GM10266 (cell line): ENCODE data around the gene CAMTA1.

Experiments used
- DNase-seq: peaks from one replicate; pipeline ENCODE4 v3.0.0; 2012; ENCODE audit errors: extremely low spot score
- TF ChIP-seq, protein P1 (sequence below): IDR thresholded peaks from 2 replicates; pipeline ENCODE4 v1.5.1; 2012; ENCODE audit warnings: mild to moderate bottlenecking, low read depth; ENCODE audit not compliant: control insufficient read depth, insufficient read depth; ENCODE audit errors: missing control alignments

Gene CAMTA1

DNA sequence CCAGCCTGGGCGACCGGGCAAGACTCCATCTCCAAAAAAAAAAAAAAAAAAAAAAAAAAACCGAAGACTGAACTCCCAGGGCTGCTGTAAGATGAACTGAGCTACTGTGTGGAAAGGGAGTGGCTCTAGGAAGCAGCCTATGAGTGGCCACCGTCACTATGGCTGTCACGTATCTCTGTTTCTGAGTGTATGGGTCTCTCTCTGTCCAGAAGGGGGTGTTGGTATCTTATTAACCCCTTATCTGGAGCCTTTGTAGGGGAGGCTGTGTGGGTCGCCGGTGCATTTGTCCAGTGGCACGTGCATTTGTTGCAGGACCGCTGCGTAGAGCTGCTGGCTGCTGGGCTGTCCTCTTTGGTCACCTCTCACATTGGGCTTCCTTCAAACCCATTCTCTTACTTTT lies 326.6 kb downstream of the CAMTA1 start:
- no peak for DNase-seq
- TF ChIP-seq, protein P1, sequence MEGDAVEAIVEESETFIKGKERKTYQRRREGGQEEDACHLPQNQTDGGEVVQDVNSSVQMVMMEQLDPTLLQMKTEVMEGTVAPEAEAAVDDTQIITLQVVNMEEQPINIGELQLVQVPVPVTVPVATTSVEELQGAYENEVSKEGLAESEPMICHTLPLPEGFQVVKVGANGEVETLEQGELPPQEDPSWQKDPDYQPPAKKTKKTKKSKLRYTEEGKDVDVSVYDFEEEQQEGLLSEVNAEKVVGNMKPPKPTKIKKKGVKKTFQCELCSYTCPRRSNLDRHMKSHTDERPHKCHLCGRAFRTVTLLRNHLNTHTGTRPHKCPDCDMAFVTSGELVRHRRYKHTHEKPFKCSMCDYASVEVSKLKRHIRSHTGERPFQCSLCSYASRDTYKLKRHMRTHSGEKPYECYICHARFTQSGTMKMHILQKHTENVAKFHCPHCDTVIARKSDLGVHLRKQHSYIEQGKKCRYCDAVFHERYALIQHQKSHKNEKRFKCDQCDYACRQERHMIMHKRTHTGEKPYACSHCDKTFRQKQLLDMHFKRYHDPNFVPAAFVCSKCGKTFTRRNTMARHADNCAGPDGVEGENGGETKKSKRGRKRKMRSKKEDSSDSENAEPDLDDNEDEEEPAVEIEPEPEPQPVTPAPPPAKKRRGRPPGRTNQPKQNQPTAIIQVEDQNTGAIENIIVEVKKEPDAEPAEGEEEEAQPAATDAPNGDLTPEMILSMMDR, result no peak

DNA sequence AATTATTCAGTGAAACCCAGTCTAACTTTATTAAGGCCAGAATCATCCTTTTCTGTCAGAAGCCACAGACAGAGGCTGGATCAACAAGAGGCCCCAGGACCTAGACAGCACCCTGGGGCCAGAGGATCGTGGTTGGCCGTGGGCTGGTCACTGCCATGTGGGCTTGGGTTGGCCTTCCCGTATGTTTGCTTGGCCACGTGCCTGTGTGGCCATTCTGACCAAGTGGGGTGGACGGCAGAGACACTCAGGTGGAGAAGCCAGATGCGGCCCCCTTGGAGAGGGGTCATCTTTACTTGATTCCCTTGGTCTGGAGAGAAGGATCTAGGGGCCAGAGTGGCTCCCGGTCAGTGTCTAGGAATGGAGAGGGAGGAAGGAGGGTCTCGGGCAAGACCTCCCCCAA lies 327.9 kb downstream of the CAMTA1 start:
- no peak for DNase-seq
- TF ChIP-seq, protein P1, result no peak

DNA sequence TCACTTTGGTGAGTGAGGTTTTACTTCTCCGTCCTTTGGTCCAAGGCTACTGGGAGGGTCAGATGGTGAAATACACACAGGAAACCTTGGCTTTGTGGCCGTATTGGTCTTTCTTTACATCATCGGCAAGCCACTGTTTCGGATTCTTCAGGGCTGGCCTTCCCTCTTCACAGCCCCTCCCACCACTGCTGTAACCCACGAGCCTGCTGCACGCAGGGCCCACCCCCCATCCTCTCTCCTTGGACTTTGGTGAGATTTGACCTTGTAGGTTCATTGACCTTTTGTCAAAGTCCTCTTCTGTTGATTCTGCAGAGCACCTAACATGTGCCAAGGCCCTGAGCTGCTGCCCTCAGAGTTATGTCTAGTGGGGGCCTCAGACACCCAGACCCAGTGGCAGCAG lies 328.6 kb downstream of the CAMTA1 start:
- TF ChIP-seq, protein P1, result no peak
- DNase-seq, result no peak

DNA sequence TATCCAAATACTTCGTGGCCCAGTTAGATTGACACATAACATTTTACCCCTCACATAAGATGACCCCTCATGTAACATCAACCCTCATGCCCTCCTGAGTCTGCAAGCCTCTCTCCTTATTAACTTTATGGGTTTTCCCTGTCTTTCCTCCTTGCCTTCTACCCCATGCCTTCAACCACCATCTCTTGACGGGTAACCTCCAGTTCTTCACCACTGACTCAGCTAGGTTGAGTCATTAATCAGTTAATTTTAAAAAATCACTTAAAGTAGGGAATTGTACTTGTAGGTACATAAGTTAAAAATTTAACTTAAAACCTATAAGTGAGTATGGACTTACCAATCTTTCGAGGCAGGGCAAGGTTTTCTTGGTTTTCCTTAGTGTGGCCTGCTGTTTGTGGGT lies 330.7 kb downstream of the CAMTA1 start:
- TF ChIP-seq, protein P1, result no peak
- DNase-seq, result no peak

DNA sequence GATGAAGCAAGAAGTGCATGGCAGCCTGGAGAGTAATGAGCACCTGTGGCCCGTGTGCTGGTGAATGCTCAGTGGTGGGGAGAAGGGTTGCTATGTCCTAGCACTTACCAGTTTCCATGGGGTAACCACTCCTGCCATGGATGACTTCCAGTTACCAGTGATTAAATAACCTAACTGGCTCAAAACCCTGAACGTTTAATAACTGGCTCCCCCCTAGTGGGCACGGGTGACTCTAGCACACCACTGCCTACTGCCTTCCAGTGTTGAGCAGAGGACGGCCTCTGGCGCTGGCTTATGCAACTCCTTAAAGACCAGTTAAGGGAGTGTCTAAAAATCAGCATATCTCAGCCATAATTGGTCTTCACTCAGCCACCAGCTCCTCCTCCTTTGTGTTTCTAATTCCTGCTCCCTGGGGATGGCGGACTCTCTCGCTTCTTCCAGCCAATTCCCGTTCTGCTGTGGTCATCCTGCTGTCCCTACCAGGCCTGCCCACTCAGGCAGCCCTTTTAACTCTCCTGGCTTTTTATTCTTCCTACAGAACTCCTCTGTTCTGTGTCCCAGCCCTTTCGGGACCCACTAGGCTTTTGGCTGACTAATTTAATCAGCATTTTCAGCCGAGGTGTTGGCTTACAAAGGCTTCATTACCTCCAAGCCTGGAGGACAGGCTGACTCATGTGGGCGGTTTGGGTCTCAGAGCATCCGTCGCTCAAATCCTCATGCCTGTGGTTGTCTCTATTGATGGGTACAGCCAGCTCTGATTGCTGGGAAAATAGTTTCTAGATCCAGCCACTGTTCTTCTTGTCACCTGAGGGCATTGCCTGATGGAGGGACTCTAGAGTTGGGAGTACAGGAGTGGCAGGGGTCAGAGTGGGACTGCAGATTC lies 332.4 kb downstream of the CAMTA1 start:
- no peak for DNase-seq
- TF ChIP-seq, protein P1, result no peak

DNA sequence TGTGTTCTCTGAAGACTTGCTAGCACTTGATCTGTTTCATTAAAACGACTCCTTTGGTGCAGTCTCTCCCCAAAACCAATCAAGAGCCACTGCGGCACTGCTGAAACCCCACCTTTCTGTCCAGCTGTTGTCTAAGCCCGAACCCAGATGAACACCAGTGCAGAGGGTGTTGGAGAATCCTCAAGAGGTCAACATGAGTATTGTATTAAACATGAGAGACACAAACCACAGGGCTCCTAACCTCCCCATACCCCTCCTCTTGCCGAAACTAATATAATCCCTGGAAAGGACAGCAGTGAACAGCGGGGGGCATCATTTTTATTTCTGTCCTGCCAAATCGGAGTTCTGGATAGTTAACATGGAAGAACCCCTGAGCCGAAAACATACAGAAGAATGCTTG lies 333.9 kb downstream of the CAMTA1 start:
- TF ChIP-seq, protein P1, result no peak
- DNase-seq, result no peak

DNA sequence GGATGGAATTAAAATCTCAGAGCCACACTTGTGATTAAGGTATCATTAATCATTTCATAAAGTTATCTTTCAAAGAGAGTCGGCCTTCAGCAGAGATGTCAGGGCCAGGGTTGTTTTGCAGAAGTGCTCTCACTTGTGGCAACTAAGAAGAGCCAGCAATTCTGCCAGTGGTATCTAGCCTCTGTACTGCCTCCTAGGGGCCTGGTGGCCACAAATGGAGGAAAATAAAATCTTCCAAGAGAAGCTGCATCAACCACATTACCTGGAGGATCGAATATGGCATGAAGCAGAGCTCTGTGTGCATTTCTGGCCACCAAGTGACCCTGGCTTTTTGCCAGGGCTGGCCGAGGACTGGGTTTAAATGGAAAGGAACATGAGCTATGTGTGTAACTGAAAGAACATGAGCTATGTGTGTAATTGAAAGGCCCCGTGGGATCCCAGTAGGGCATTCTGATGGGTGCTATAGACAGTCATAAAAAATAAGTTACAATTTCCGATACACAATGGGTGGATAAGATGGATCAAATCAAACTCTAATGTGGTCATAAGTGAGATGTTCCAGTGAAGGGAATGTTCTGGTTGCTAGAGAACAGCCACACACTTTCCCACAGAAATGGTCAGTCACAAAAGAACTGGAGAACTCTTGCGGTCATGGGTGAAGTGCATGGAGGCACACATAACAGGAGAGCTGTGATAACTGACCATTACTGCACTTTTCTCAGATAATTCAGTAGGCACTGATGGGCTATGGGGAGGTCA lies 335.8 kb downstream of the CAMTA1 start:
- TF ChIP-seq, protein P1, result no peak
- DNase-seq, result no peak
